Osteoblast (primary cell): ENCODE measurements around the gene MIER3. TPM values are rescaled to one million over a fixed set of nuclear protein-coding genes. Genes with fewer than 3 reads are reported as not detected.

Source experiments
- DNase-seq: peaks from one replicate; pipeline ENCODE4 v3.0.0; 2011; ENCODE audit warnings: low spot score, mixed read lengths; ENCODE audit not compliant: insufficient read length; ENCODE audit errors: missing footprints
- H2AFZ ChIP-seq: 2 replicates; pipeline ENCODE4 v1.6.0; 2011; ENCODE audit warnings: mild to moderate bottlenecking, low read length
- H3K27ac ChIP-seq: 2 replicates; pipeline ENCODE4 v1.5.1; 2011; ENCODE audit warnings: mild to moderate bottlenecking, low read depth, low read length, moderate library complexity
- H3K27me3 ChIP-seq: 2 replicates; pipeline ENCODE4 v1.6.0; 2012; ENCODE audit warnings: mild to moderate bottlenecking, control low read depth, inconsistent platforms, low read length, moderate library complexity; ENCODE audit not compliant: insufficient read depth
- H3K36me3 ChIP-seq: 2 replicates; pipeline ENCODE4 v1.5.1; 2011; ENCODE audit warnings: mild to moderate bottlenecking, low read length, control low read depth, moderate library complexity; ENCODE audit not compliant: insufficient read depth
- H3K4me1 ChIP-seq: 2 replicates; pipeline ENCODE4 v1.5.1; 2011; ENCODE audit warnings: mild to moderate bottlenecking, low read length, control low read depth, moderate library complexity; ENCODE audit not compliant: insufficient read depth
- H3K4me2 ChIP-seq: 2 replicates; pipeline ENCODE4 v1.6.0; 2011; ENCODE audit warnings: mild to moderate bottlenecking, low read length; ENCODE audit not compliant: insufficient read depth
- H3K4me3 ChIP-seq: fragments of 200-600 bp; sonication (generic); 3 replicates; pipeline ENCODE4 v1.5.1; 2012; ENCODE audit warnings: mild to moderate bottlenecking, low read length, inconsistent platforms; ENCODE audit not compliant: insufficient read depth
- H3K79me2 ChIP-seq: 2 replicates; pipeline ENCODE4 v1.6.0; 2012; ENCODE audit warnings: mild to moderate bottlenecking, low read length, control low read depth, inconsistent platforms; ENCODE audit not compliant: insufficient read depth
- H3K9me3 ChIP-seq: 2 replicates; pipeline ENCODE4 v1.5.1; 2011; ENCODE audit warnings: low read depth, low read length, control low read depth
- H4K20me1 ChIP-seq: 2 replicates; pipeline ENCODE4 v1.6.0; 2012; ENCODE audit warnings: mild to moderate bottlenecking, low read length, control low read depth; ENCODE audit not compliant: insufficient read depth
- total RNA-seq: library from RNA; depleted of rRNA; stranded (reverse); fragments of >200 nt; gene quantifications from 2 replicates; pipeline ENCODE4 v1.2.3, GENCODE V29; 2012
- TF ChIP-seq, protein P1 (sequence below): IDR thresholded peaks from 2 replicates; pipeline ENCODE4 v1.5.1; 2011; ENCODE audit warnings: mild to moderate bottlenecking, low read depth, low read length, moderate library complexity; ENCODE audit errors: extremely low read depth

MIER3 gene
- total RNA-seq, 1 donor, result 29.7 TPM

DNA sequence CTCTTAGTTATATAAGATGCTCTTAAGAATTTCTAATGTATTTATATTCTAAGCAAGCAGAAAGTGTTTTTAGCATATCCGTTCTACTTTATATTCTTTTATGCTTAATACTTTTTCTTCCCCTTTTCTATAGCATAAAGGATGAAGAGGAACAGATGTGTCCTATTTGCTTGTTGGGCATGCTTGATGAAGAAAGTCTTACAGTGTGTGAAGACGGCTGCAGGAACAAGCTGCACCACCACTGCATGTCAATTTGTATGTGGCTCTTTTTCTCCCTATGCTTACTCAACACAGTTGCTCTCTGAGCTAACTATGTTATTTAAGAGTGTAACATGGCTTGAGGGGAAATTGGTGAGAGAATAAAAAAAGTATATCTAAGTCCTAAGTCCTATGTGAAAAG is 80.1 kb downstream of the MIER3 start:
- no peaks in the 10 kb centered on the region for H3K4me1 ChIP-seq
- no peak for DNase-seq
- peaks cover 7% of the 10 kb centered on the region for H3K36me3 ChIP-seq
- no peaks in the 10 kb centered on the region for H3K9me3 ChIP-seq
- no peak overlapping the region for H3K27ac ChIP-seq
- TF ChIP-seq, protein P1, sequence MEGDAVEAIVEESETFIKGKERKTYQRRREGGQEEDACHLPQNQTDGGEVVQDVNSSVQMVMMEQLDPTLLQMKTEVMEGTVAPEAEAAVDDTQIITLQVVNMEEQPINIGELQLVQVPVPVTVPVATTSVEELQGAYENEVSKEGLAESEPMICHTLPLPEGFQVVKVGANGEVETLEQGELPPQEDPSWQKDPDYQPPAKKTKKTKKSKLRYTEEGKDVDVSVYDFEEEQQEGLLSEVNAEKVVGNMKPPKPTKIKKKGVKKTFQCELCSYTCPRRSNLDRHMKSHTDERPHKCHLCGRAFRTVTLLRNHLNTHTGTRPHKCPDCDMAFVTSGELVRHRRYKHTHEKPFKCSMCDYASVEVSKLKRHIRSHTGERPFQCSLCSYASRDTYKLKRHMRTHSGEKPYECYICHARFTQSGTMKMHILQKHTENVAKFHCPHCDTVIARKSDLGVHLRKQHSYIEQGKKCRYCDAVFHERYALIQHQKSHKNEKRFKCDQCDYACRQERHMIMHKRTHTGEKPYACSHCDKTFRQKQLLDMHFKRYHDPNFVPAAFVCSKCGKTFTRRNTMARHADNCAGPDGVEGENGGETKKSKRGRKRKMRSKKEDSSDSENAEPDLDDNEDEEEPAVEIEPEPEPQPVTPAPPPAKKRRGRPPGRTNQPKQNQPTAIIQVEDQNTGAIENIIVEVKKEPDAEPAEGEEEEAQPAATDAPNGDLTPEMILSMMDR, result no peak
- no peak overlapping the region for H2AFZ ChIP-seq
- H3K4me3 ChIP-seq, result no peak overlapping the region
- no peaks in the 10 kb centered on the region for H4K20me1 ChIP-seq
- H3K27me3 ChIP-seq, result no peaks in the 10 kb centered on the region
- H3K4me2 ChIP-seq, result no peak overlapping the region
- H3K79me2 ChIP-seq, result no peaks in the 10 kb centered on the region

Other genes starting within 250 kb of the MIER3 start
- gene MAP3K1, start 136.6 kb downstream of the MIER3 start, total RNA-seq, result 7.1 and 8.0 TPM in 2 replicates
- gene SETD9, start 42.5 kb downstream of the MIER3 start, total RNA-seq, result 11.2 and 13.6 TPM in 2 replicates
- gene GPBP1, start 221.9 kb upstream of the MIER3 start, total RNA-seq, result 56.8 and 59.2 TPM in 2 replicates